ENCODE data around the gene SRRM4. TPM values are rescaled to one million over a fixed set of nuclear protein-coding genes. Genes with fewer than 3 reads are reported as not detected.

SRRM4 gene
- total RNA-seq, 1 experiment from 2014 or later: 0.96 TPM

GRCh38 chr12:119117936-119118335, 136.6 kb downstream of the SRRM4 start:
- TF ChIP-seq E2F5 (CRISPR knock-in tag; IDR thresholded peaks at IDR 0.05) (no peak), MAX (CRISPR knock-in tag; IDR thresholded peaks at IDR 0.05) (no peak), ARID4B (CRISPR knock-in tag; IDR thresholded peaks at IDR 0.05; ENCODE audit: borderline replicate concordance) (no peak), JAZF1 (CRISPR knock-in tag; IDR thresholded peaks at IDR 0.05) (no peak), USF2 (CRISPR knock-in tag; IDR thresholded peaks at IDR 0.05) (no peak), CBFB (CRISPR knock-in tag; IDR thresholded peaks at IDR 0.05; ENCODE audit: low read depth) (no peak), NFE2L1 (CRISPR knock-in tag; IDR thresholded peaks at IDR 0.05) (no peak), EMX1 (CRISPR knock-in tag; IDR thresholded peaks at IDR 0.05) (no peak)
- Mint-ChIP-seq H3K4me3 (no peak overlapping the region), H3K4me1 (peaks cover 23% of the 10 kb centered on the region), H3K27ac (no peak overlapping the region), H3K36me3 (no peaks in the 10 kb centered on the region), H3K9me3 (no peaks in the 10 kb centered on the region), H3K27me3 (ENCODE audit: low read depth) (no peaks in the 10 kb centered on the region)
- ChIA-PET CTCF (no interaction called here), POLR2A (interaction anchor here (0.5 kb wide), 1 partner anchor 532 kb away, joined by 4 read pairs; no protein-coding TSS in a partner anchor)
- no peak for DNase-seq (ENCODE audit: low spot score)
- ATAC-seq: no peak

- ChIA-PET POLR2A (no interaction called here), CTCF (interaction anchor here (0.7 to 1.3 kb wide), 2 partner anchors 118 to 294 kb away, joined by 4 to 5 read pairs; no protein-coding TSS in a partner anchor)
- peaks cover 23% of the 10 kb centered on the region for H3K4me1 Mint-ChIP-seq
- H3K27ac Mint-ChIP-seq: no peak overlapping the region
- no peaks in the 10 kb centered on the region for H3K9me3 Mint-ChIP-seq
- H3K4me3 Mint-ChIP-seq: no peak overlapping the region
- DNase-seq (ENCODE audit: low spot score) (no peak), ATAC-seq (no peak)
- no peak for TF ChIP-seq SP1 (CRISPR knock-in tag; conservative IDR thresholded peaks at IDR 0.05)
- TF ChIP-seq TCF7 (CRISPR knock-in tag; IDR thresholded peaks at IDR 0.05; ENCODE audit: low read depth): no peak
- TF ChIP-seq MAX (CRISPR knock-in tag; IDR thresholded peaks at IDR 0.05): no peak
- TF ChIP-seq MXD4 (CRISPR knock-in tag; IDR thresholded peaks at IDR 0.05; ENCODE audit: borderline replicate concordance): no peak
- no peak for TF ChIP-seq ZSCAN18 (CRISPR knock-in tag; IDR thresholded peaks at IDR 0.05)
- no peak for TF ChIP-seq ZMAT4 (CRISPR knock-in tag; IDR thresholded peaks at IDR 0.05)
- TF ChIP-seq ZNF416 (CRISPR knock-in tag; IDR thresholded peaks at IDR 0.05): no peak
- TF ChIP-seq AFF4 (CRISPR knock-in tag; IDR thresholded peaks at IDR 0.05; ENCODE audit: borderline replicate concordance): no peak
- no peak for TF ChIP-seq IRF2 (CRISPR knock-in tag; IDR thresholded peaks at IDR 0.05; ENCODE audit: borderline replicate concordance, low read depth)
- no peaks in the 10 kb centered on the region for H3K36me3 Mint-ChIP-seq
- H3K27me3 Mint-ChIP-seq (ENCODE audit: low read depth): no peaks in the 10 kb centered on the region
These were observed 137.3 kb downstream of the SRRM4 start for GRCh38 chr12:119118625-119119024.

All from WTC11 (cell line).